GM12892 (cell line): ENCODE measurements around the gene FAM89B.
A peak's percentile ranks its signal among the peaks of the same experiment; 100 is the strongest.

ENCODE experiments used
- DNase-seq: peaks from one replicate; pipeline ENCODE4 v3.0.0; 2011; ENCODE audit not compliant: insufficient read length
- FAIRE-seq: peaks from 2 replicates; lab custom pipeline; 2011; peaks lifted over from hg19 to GRCh38; lab: Jason Lieb, UNC
- POLR2A ChIP-seq: IDR thresholded peaks from 2 replicates; pipeline ENCODE4 v1.6.1; 2011; ENCODE audit warnings: low read depth, low read length, control low read depth
- POLR2AphosphoS5 ChIP-seq: IDR thresholded peaks from 2 replicates; pipeline ENCODE4 v1.6.1; 2011; ENCODE audit warnings: low read depth, low read length, control low read depth
- TAF1 ChIP-seq: IDR thresholded peaks from 2 replicates; pipeline ENCODE4 v1.6.1; 2011; ENCODE audit warnings: low read depth, mild to moderate bottlenecking, control low read depth, low read length, borderline replicate concordance

FAM89B gene

DNA sequence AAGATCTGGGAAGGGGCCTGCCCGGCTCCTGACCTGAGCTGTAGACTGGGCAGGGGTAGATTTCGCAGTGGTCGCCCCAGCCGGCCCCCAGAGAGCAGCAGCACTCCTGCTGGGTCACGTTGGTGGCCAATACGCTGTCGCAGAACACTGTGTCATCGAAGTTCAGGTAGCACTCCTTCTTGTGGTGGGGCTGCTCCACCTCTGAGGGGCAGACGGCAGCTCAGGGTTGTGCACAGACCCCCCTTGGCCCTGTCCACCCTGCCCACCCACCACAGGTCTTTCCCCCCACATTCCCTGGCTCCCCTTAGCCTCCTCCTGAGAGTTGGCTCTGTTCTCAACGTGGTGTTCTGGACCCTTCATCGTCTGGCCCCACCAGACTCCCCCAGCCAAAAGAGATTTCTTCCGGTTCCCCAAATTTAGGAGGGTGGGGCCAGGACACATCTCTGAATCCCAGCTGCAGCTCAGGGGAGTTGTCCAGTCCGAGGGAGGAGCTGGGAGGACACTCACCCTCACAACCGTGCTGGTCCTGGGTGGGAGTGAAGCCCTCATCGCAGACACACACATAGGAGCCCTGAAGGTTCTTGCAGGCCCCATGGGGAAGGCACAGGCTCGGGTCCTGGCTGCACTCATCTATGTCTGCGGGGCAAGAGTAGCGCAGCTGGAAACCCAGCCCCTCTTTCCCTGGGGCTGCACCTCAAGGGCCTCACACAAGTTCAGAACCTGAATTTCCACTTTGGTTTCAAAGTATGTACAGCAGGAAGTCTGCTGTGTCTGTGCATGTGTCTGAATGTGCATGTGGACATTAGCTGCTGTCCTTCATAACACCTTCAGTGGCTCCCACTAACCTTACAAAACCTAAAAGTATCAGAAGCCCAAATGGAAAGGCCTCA lies 31.0 kb upstream of the FAM89B start:
- no peak for TF ChIP-seq TAF1
- TF ChIP-seq POLR2AphosphoS5 = no peak
- no peak for TF ChIP-seq POLR2A
- no peak for FAIRE-seq
- DNase-seq = no peak

DNA sequence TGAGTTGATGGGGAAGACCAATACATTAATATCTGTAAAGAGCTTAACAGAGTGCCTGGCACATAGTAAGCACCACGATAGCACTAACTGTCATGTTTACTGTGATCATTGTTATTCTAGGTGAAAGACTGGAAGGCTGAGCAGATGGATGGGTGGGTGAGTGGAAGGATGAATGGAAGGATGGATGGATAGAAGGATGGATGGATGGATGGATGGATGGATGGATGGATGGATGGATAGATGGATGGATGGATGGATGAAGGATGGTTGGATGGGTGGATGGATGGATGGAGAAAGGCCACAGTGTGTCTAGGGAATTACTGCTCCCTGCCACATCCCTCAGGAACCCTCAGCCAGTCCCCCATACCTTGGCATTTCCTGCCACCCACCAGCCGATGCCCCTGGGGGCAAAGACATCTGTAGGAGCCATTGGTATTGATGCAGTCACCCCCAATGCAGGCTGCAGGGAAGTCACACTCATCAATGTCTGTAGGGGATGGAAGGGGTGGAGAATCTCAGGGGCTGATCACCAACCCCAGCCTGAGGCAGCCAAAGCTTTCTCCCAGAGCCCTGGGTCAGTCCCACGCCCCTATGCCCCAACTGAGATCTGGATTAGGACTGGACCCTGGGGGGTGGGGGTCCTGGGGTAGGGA lies 29.5 kb upstream of the FAM89B start:
- DNase-seq = no peak
- TF ChIP-seq TAF1 = no peak
- no peak for FAIRE-seq

DNA sequence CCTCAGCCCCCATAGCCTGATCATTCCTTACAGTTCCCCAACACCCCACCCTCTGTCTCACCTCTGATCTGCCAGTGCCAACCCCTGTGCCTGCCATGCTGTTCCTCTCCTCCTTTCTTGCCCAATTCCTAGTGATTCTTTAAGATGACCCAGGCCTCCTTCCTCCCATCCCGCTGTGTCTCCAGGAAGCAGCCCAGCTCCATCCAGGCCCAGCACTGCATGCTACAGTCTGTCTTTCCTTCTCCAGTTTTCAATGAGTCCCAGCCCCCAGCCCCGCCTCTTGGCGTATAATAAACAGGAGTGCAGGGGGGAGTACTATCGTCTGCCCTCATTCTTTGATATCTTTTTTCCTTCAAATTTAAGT lies 26.5 kb upstream of the FAM89B start:
- no peak for FAIRE-seq
- TF ChIP-seq TAF1 (no peak), POLR2A (no peak), POLR2AphosphoS5 (no peak)
- no peak for DNase-seq

GRCh38 chr11:65546217-65546958 lies 25.9 kb upstream of the FAM89B start:
- FAIRE-seq = peak; percentile 54

DNA sequence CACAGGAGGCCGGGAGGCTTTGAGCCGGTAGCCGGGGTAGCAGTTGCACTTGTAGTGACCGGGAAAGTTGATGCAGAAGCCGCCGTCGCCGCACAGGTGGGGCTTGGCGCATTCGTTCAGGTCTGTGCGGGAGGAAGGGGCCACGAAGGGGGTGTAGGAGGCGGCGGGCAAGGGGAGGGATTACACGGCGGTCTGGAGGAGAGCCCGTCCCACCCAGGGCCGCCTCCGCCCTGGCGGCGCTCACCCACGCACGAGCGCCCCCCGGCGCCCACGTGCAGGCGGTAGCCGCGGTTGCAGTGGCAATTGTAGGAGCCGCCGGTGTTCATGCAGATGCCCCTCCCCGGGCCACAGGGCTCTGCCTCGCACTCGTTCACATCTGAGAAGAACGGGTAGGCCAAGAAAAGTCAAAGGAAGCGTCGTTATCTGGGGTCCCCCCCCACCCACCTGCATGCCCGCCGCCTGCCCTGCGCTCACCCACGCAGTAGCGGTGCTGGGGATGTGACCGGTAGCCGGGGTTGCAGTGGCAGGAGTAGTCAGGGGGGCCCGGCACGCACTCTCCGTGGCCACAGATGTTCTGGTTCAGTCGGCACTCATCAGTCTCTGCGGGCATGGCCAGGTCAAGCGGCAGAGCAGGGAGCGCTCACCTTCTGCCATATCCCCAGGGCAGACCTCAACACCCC lies 24.8 kb upstream of the FAM89B start:
- DNase-seq (no peak), FAIRE-seq (no peak)
- no peak for TF ChIP-seq TAF1
- TF ChIP-seq POLR2AphosphoS5 = no peak
- no peak for TF ChIP-seq POLR2A

More at GRCh38 chr11:65546217-65546958, 25.9 kb upstream of the FAM89B start:
- TF ChIP-seq POLR2AphosphoS5 = no peak
- no peak for TF ChIP-seq POLR2A
- TF ChIP-seq TAF1 = no peak
- DNase-seq = peak; percentile 96

DNA sequence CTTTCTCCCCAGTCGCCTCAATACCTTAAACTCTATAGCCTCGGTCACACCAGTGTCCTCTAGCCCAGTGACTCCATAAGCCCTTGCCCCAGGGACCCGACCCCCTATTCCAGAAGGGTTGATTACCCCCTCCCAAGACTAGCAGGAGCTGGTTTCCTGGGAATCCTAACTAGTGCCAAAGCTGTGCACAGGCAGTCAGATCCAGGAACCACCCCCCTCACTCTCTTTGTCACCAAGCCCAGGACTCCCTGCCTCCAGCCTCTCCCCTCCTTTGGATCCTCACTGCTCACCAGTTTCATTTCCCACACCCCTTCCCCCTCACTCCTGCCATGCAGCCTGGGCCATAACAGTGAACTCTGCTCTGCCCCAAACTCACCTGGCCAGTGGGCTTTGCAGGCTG lies 23.9 kb upstream of the FAM89B start:
- DNase-seq = no peak
- FAIRE-seq = no peak
- TF ChIP-seq POLR2AphosphoS5 (no peak), TAF1 (no peak), POLR2A (no peak)

GRCh38 chr11:65549096-65549495 lies 23.2 kb upstream of the FAM89B start:
- no peak for TF ChIP-seq POLR2A
- TF ChIP-seq TAF1 = no peak
- no peak for TF ChIP-seq POLR2AphosphoS5
- FAIRE-seq (no peak), DNase-seq (no peak)

DNA sequence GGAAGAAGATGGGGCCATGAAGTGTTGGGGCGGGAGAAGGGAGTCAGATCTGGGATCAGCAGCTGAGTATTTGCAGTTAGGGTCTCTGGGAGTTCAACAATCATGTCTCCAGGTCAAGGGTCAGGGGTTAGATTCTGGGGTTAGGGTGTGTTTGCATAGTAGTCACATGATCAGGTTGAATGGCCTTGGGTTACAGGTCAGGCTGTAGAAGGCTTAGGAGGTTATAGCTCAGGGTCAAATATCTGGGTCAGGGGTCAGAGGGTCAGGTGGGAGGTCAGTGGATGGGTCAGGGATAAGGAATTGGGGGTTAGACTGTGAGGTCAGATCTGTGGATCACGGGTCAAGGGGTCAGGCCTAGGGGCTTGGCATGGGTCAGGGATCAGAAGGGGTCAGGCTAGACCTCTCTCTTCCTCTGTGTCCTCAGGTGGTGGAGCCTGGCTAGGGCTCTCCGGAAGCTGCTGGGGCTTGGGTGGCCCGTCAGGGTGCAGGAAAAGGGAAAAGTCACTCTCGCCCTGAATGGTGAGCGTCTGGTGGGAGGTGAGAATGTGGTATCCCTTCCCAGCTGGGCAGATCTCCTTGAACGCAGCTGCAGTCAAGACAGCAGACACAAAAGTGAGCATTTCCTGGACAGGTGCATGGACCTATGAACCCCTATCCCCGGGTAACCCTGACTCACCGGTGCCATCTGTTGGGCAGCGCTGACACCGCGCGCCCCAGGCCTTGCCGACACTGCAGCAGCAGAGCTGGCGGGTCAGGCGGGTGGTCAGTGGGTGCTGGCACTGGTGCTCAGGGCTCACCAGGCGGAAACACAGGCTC lies 20.6 kb upstream of the FAM89B start:
- peak; percentile 78 for FAIRE-seq
- DNase-seq = no peak
- TF ChIP-seq POLR2A (no peak), POLR2AphosphoS5 (no peak), TAF1 (no peak)

- TF ChIP-seq TAF1 = no peak
- TF ChIP-seq POLR2A = no peak
- no peak for TF ChIP-seq POLR2AphosphoS5
- no peak for FAIRE-seq
These were observed 19.9 kb upstream of the FAM89B start for GRCh38 chr11:65552388-65552951.

GRCh38 chr11:65553301-65554001 lies 18.9 kb upstream of the FAM89B start:
- FAIRE-seq (no peak), DNase-seq (no peak)
- TF ChIP-seq POLR2A = no peak
- TF ChIP-seq POLR2AphosphoS5 = no peak
- TF ChIP-seq TAF1 = no peak

More at GRCh38 chr11:65552388-65552951, 19.9 kb upstream of the FAM89B start:
- DNase-seq = no peak
